A673 (cell line): ENCODE data around the gene PAPPA.

Source experiments
- CTCF ChIP-seq: fragments of 300-800, 200-600 bp; sonication (generic); conservative IDR thresholded peaks from 2 replicates; pipeline ENCODE4 v1.5.1; 2017; ENCODE audit warnings: low read depth, mild to moderate bottlenecking, antibody characterized with exemption, low read length, moderate library complexity, mixed read lengths
- EZH2 ChIP-seq: fragments of 200-600 bp; sonication (generic); IDR thresholded peaks from 2 replicates; pipeline ENCODE4 v1.6.1; 2017; ENCODE audit warnings: borderline replicate concordance, low read depth, mild to moderate bottlenecking, mixed read lengths, antibody characterized with exemption, low read length; ENCODE audit not compliant: poor library complexity, severe bottlenecking

GRCh38 chr9:116182876-116183275 is 29.3 kb downstream of the PAPPA start:
- TF ChIP-seq CTCF (no peak), EZH2 (no peak)
